Heart left ventricle (tissue), 13 donors: ENCODE results near the gene PLIN5.

Source experiments
- CTCF ChIP-seq, 12 donors: fragments of 200-600 bp; sonication (generic) in 4 of 12; IDR thresholded peaks; one replicate each; pipeline versions ENCODE4 v1.5.0 to v1.8.0; 2018 to 2022; ENCODE audit warnings: antibody characterized with exemption in 12 of 12, mild to moderate bottlenecking in 5 of 12
- POLR2A ChIP-seq, 2 donors: fragments of 450-650 bp; IDR thresholded peaks; one replicate each; pipeline ENCODE4 v1.6.1; 2017; ENCODE audit warnings: antibody characterized with exemption in 2 of 2, mild to moderate bottlenecking in 2 of 2, moderate library complexity in 2 of 2
- donor health status: ischemic (EF 13 %, LVEDD 7.1; RV severe dilation, severe dysfunction).
- donor health status: DM: no; HTN: yes; CAD: no.
- donor health status: DM: no; HTN: no; CAD: no.
- donor health status: ischemic (EF 25% LVEDD 6.9; RV normal size, moderate dysfunction).
- donor health status: ischemic (EF 25% LVEDD 5.7; RV mildly dilated, moderate dysfunction).
- donor health status: ischemic (EF 35%, LVEDD 5.7; RV mildly dilated, moderate dysfunction).
- donor health status: nonischemic (EF 11% LVEDD 7.7; RV severe dilation, severe dysfunction).
- donor health status: DM: yes; HTN: yes; CAD: no.
- donor health status: PGD.
- donor health status: ischemic (EF 29% LVEDD 5.4; RV normal size, mild dysfunction).
- donor health status: nonischemic (EF 23%, LVEDD 6.1; RV moderate dilation, normal function).

GRCh38 chr19:4483385-4483784, 51.6 kb downstream of the PLIN5 start:
- TF ChIP-seq CTCF (IDR thresholded peaks at IDR 0.05) (no peak), POLR2A (IDR thresholded peaks at IDR 0.05) (no peak)
